Smooth muscle cell (in vitro differentiated cells): ENCODE results near the gene TMEM167B. TPM values are rescaled to one million over a fixed set of nuclear protein-coding genes. Genes with fewer than 3 reads are reported as not detected.

Experiments used
- DNase-seq: peaks from one replicate; lab custom pipeline; 2025; ENCODE audit not compliant: unreplicated experiment; lab: John Stamatoyannopoulos, UW
- H2AFZ ChIP-seq: fragments of 200-600 bp; sonication (generic); 2 replicates; pipeline ENCODE4 v1.6.0; 2016; ENCODE audit warnings: antibody characterized with exemption, low read depth, mild to moderate bottlenecking
- H3F3A ChIP-seq: fragments of 200-600 bp; sonication (generic); 2 replicates; pipeline ENCODE4 v1.6.0; 2017; ENCODE audit warnings: antibody characterized with exemption, low read depth
- H3K27ac ChIP-seq: fragments of 200-600 bp; sonication (generic); 2 replicates; pipeline ENCODE4 v1.5.1; 2016; ENCODE audit warnings: low read depth, mild to moderate bottlenecking
- H3K27me3 ChIP-seq: fragments of 200-600 bp; sonication (generic); 2 replicates; pipeline ENCODE4 v1.6.1; 2016; ENCODE audit warnings: low read depth, mild to moderate bottlenecking
- H3K36me3 ChIP-seq: fragments of 200-600 bp; sonication (generic); 2 replicates; pipeline ENCODE4 v1.5.1; 2016; ENCODE audit warnings: low read depth
- H3K4me1 ChIP-seq: fragments of 200-600 bp; sonication (generic); 2 replicates; pipeline ENCODE4 v1.5.1; 2016; ENCODE audit warnings: low read depth
- H3K4me2 ChIP-seq: fragments of 200-600 bp; sonication (generic); 2 replicates; pipeline ENCODE4 v1.6.0; 2016; ENCODE audit warnings: mild to moderate bottlenecking
- H3K4me3 ChIP-seq: fragments of 200-600 bp; sonication (generic); 2 replicates; pipeline ENCODE4 v1.5.1; 2016; ENCODE audit warnings: mild to moderate bottlenecking
- H3K79me2 ChIP-seq: fragments of 200-600 bp; sonication (generic); 2 replicates; pipeline ENCODE4 v1.6.0; 2016; ENCODE audit warnings: low read depth, mild to moderate bottlenecking
- H3K9ac ChIP-seq: fragments of 200-600 bp; sonication (generic); 2 replicates; pipeline ENCODE4 v1.6.0; 2016; ENCODE audit warnings: low read depth
- H3K9me3 ChIP-seq: fragments of 200-600 bp; sonication (generic); replicated peaks from 2 replicates; pipeline ENCODE4 v1.5.1; 2016; ENCODE audit warnings: low read depth
- H4K20me1 ChIP-seq: fragments of 200-600 bp; sonication (generic); 2 replicates; pipeline ENCODE4 v1.6.0; 2016; ENCODE audit warnings: low read depth
- CTCF ChIP-seq: fragments of 200-600 bp; sonication (generic); IDR thresholded peaks from 2 replicates; pipeline ENCODE4 v1.5.1; 2017; ENCODE audit warnings: borderline replicate concordance, mild to moderate bottlenecking, antibody characterized with exemption; ENCODE audit not compliant: insufficient read depth, poor library complexity, severe bottlenecking
- WGBS: methylation state at CpG from one replicate; pipeline ENCODE4 v1.1.7; 2016; ENCODE audit warnings: low lambda C conversion rate; 5-methylcytosine and 5-hydroxymethylcytosine counted together
- polyA plus RNA-seq: library from polyadenylated mRNA; unstranded; fragments of >200 nt; fragmentation: Nextera tagmentation; extraction: Ambion mirVana; gene quantifications from 2 replicates; pipeline ENCODE4 v1.2.1, GENCODE V29; 2016
- total RNA-seq: library from RNA; depleted of rRNA; stranded (reverse); fragments of >200 nt; gene quantifications from 2 replicates; pipeline ENCODE4 v1.2.3, GENCODE V29; 2014

Gene TMEM167B
- total and polyA plus RNA-seq, 2 experiments from 2014 or later: 24.2 to 31.6 TPM

GRCh38 chr1:109105881-109106280 lies 15.3 kb downstream of the TMEM167B start:
- H4K20me1 ChIP-seq: no peaks in the 10 kb centered on the region
- no peaks in the 10 kb centered on the region for H3K4me1 ChIP-seq
- WGBS: 94% methylated on average over 4 of the region's 4 CpGs
- no peak overlapping the region for H3K9ac ChIP-seq
- H3K79me2 ChIP-seq: peaks cover 11% of the 10 kb centered on the region
- peaks cover 2% of the 10 kb centered on the region for H3K27me3 ChIP-seq
- H3K36me3 ChIP-seq: no peaks in the 10 kb centered on the region
- H3K27ac ChIP-seq: no peak overlapping the region
- no peak overlapping the region for H3K4me2 ChIP-seq
- H3F3A ChIP-seq: no peaks in the 10 kb centered on the region
- DNase-seq: no peak
- H2AFZ ChIP-seq: no peak overlapping the region
- H3K9me3 ChIP-seq: no peaks in the 10 kb centered on the region
- no peak overlapping the region for H3K4me3 ChIP-seq
- no peak for TF ChIP-seq CTCF

GRCh38 chr1:109107785-109108184 lies 17.2 kb downstream of the TMEM167B start:
- Histone ChIP-seq H3K9ac (no peak overlapping the region), H3K36me3 (no peaks in the 10 kb centered on the region), H3K27ac (no peak overlapping the region), H3K9me3 (no peaks in the 10 kb centered on the region), H3K4me1 (no peaks in the 10 kb centered on the region), H4K20me1 (no peaks in the 10 kb centered on the region), H3K27me3 (peaks cover 13% of the 10 kb centered on the region), H3K79me2 (no peaks in the 10 kb centered on the region), H3F3A (no peaks in the 10 kb centered on the region), H3K4me3 (no peak overlapping the region), H3K4me2 (no peak overlapping the region), H2AFZ (no peak overlapping the region)
- no peak for DNase-seq
- TF ChIP-seq CTCF: no peak
- 96% methylated on average over 7 of the region's 7 CpGs for WGBS

- no peaks in the 10 kb centered on the region for H3K9me3 ChIP-seq
- H4K20me1 ChIP-seq: no peaks in the 10 kb centered on the region
- no peaks in the 10 kb centered on the region for H3F3A ChIP-seq
- no peak for DNase-seq
- no peak overlapping the region for H3K4me2 ChIP-seq
- no peaks in the 10 kb centered on the region for H3K36me3 ChIP-seq
- 74% methylated on average over 3 of the region's 3 CpGs for WGBS
- H3K27me3 ChIP-seq: peaks cover 28% of the 10 kb centered on the region
- H3K4me1 ChIP-seq: no peaks in the 10 kb centered on the region
- H3K27ac ChIP-seq: no peak overlapping the region
- no peak overlapping the region for H2AFZ ChIP-seq
- no peak overlapping the region for H3K9ac ChIP-seq
- TF ChIP-seq CTCF: no peak
- no peaks in the 10 kb centered on the region for H3K79me2 ChIP-seq
- no peak overlapping the region for H3K4me3 ChIP-seq
Measured at GRCh38 chr1:109109906-109110305, 19.3 kb downstream of the TMEM167B start.

- Histone ChIP-seq H3K4me1 (no peaks in the 10 kb centered on the region), H3K9ac (peak overlapping the region; percentile 92), H3K4me3 (no peak overlapping the region), H3K9me3 (no peaks in the 10 kb centered on the region), H3K79me2 (no peaks in the 10 kb centered on the region), H3K4me2 (no peak overlapping the region), H3F3A (no peaks in the 10 kb centered on the region), H2AFZ (no peak overlapping the region), H4K20me1 (no peaks in the 10 kb centered on the region), H3K36me3 (no peaks in the 10 kb centered on the region), H3K27ac (peak overlapping the region; percentile 76), H3K27me3 (peaks cover 44% of the 10 kb centered on the region)
- DNase-seq: no peak
- no peak for TF ChIP-seq CTCF
- WGBS: 83% methylated on average over 5 of the region's 5 CpGs
Measured at GRCh38 chr1:109111386-109112055, 21.0 kb downstream of the TMEM167B start.
